ENCODE data around the gene IL1RAPL2.

DNA sequence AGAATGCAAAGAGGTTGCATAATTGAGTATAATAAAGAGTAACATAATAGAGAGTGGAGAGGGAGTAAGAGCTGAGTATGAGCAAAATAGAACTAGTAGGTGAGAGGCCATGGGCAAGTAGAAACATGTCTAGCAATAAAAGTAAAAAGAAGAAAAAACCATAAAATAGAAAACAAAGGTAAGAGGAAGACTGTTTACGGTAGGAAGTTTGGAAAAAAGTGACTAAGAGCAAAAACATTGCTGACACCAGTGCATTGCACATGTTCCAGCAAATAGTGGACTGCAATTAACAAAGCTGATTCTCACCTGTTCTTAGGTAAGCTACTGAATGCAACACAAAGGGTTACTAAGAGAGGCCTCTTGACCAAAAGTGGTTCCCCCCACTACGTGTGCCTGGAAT, 451.6 kb downstream of the IL1RAPL2 start:
- TF ChIP-seq CREB1 (IDR thresholded peaks at IDR 0.05; ENCODE audit: low read depth): no peak
- TF ChIP-seq, protein P1, sequence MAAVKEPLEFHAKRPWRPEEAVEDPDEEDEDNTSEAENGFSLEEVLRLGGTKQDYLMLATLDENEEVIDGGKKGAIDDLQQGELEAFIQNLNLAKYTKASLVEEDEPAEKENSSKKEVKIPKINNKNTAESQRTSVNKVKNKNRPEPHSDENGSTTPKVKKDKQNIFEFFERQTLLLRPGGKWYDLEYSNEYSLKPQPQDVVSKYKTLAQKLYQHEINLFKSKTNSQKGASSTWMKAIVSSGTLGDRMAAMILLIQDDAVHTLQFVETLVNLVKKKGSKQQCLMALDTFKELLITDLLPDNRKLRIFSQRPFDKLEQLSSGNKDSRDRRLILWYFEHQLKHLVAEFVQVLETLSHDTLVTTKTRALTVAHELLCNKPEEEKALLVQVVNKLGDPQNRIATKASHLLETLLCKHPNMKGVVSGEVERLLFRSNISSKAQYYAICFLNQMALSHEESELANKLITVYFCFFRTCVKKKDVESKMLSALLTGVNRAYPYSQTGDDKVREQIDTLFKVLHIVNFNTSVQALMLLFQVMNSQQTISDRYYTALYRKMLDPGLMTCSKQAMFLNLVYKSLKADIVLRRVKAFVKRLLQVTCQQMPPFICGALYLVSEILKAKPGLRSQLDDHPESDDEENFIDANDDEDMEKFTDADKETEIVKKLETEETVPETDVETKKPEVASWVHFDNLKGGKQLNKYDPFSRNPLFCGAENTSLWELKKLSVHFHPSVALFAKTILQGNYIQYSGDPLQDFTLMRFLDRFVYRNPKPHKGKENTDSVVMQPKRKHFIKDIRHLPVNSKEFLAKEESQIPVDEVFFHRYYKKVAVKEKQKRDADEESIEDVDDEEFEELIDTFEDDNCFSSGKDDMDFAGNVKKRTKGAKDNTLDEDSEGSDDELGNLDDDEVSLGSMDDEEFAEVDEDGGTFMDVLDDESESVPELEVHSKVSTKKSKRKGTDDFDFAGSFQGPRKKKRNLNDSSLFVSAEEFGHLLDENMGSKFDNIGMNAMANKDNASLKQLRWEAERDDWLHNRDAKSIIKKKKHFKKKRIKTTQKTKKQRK (IDR thresholded peaks at IDR 0.05; ENCODE audit: low read depth, low read length): no peak
- TF ChIP-seq, protein P2, sequence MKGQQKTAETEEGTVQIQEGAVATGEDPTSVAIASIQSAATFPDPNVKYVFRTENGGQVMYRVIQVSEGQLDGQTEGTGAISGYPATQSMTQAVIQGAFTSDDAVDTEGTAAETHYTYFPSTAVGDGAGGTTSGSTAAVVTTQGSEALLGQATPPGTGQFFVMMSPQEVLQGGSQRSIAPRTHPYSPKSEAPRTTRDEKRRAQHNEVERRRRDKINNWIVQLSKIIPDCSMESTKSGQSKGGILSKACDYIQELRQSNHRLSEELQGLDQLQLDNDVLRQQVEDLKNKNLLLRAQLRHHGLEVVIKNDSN (IDR thresholded peaks at IDR 0.05; ENCODE audit: borderline replicate concordance, extremely low read length, insufficient read depth, low read depth, low read length): no peak
- TF ChIP-seq, protein P3, sequence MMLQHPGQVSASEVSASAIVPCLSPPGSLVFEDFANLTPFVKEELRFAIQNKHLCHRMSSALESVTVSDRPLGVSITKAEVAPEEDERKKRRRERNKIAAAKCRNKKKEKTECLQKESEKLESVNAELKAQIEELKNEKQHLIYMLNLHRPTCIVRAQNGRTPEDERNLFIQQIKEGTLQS (IDR thresholded peaks at IDR 0.05; ENCODE audit: borderline replicate concordance, extremely low read depth, low read depth, low read length): no peak
